ENCODE results near the gene ABHD14A. TPM values are rescaled to one million over a fixed set of nuclear protein-coding genes. Genes with fewer than 3 reads are reported as not detected.

ABHD14A gene
- total RNA-seq, 4 donors from 2014 or later, result 10.0 to 22.3 (median 15.8) TPM

- Histone ChIP-seq H3K9me3 (no peaks in the 10 kb centered on the region), H3K4me3 (no peak overlapping the region), H3K36me3 (peaks cover 15 to 33% (median 22%) of the 10 kb centered on the region in 4 donors), H3K27me3 (no peaks in the 10 kb centered on the region), H3K4me1 (no peaks in the 10 kb centered on the region), H3K27ac (replicated peaks in 1 of 4) (no peak overlapping the region)
- TF ChIP-seq POLR2A (IDR thresholded peaks at IDR 0.05; ENCODE audit: low read depth) (no peak), POLR2AphosphoS5 (IDR thresholded peaks at IDR 0.05) (no peak), CTCF (IDR thresholded peaks at IDR 0.05) (no peak), EP300 (IDR thresholded peaks at IDR 0.05) (no peak)
- intact Hi-C loops (cut with DNase I), result no loop called here
- no peak for DNase-seq (ENCODE audit: extremely low spot score)
- WGBS, result 81% methylated on average over 5 of the region's 5 CpGs
These were observed 45.4 kb upstream of the ABHD14A start for GRCh38 chr3:51929420-51930003.

- TF ChIP-seq POLR2AphosphoS5 (IDR thresholded peaks at IDR 0.05), result no peak
- TF ChIP-seq POLR2A (IDR thresholded peaks at IDR 0.05; ENCODE audit: low read depth), result no peak
- no peak for TF ChIP-seq EP300 (IDR thresholded peaks at IDR 0.05)
- TF ChIP-seq CTCF (IDR thresholded peaks at IDR 0.05), result no peak
- H3K4me3 ChIP-seq, result no peak overlapping the region
- no peaks in the 10 kb centered on the region for H3K27me3 ChIP-seq
- DNase-seq (ENCODE audit: extremely low spot score), result no peak
- intact Hi-C loops (cut with DNase I), result no loop called here
- no peaks in the 10 kb centered on the region for H3K9me3 ChIP-seq
- H3K4me1 ChIP-seq, result no peaks in the 10 kb centered on the region
- peaks cover 24 to 42% (median 32%) of the 10 kb centered on the region in 4 donors for H3K36me3 ChIP-seq
- no CpG with 5 or more reads among the region's 1 CpG for WGBS
- no peak overlapping the region for H3K27ac ChIP-seq (replicated peaks in 1 of 4)
These were observed 44.4 kb upstream of the ABHD14A start for GRCh38 chr3:51930439-51930838.

- no peak overlapping the region for H3K27ac ChIP-seq (replicated peaks in 1 of 4)
- intact Hi-C loops (cut with DNase I), result no loop called here
- 91% methylated on average over 6 of the region's 6 CpGs for WGBS
- H3K36me3 ChIP-seq, result peaks cover 37 to 55% (median 45%) of the 10 kb centered on the region in 4 donors
- no peaks in the 10 kb centered on the region for H3K9me3 ChIP-seq
- no peak overlapping the region for H3K4me3 ChIP-seq
- TF ChIP-seq EP300 (IDR thresholded peaks at IDR 0.05) (no peak), POLR2A (IDR thresholded peaks at IDR 0.05; ENCODE audit: low read depth) (no peak), POLR2AphosphoS5 (IDR thresholded peaks at IDR 0.05) (no peak), CTCF (IDR thresholded peaks at IDR 0.05) (no peak)
- no peaks in the 10 kb centered on the region for H3K27me3 ChIP-seq
- DNase-seq (ENCODE audit: extremely low spot score), result no peak
- no peaks in the 10 kb centered on the region for H3K4me1 ChIP-seq
These were observed 43.1 kb upstream of the ABHD14A start for GRCh38 chr3:51931756-51932155.

- TF ChIP-seq CTCF (IDR thresholded peaks at IDR 0.05), result no peak
- TF ChIP-seq POLR2AphosphoS5 (IDR thresholded peaks at IDR 0.05), result no peak
- TF ChIP-seq EP300 (IDR thresholded peaks at IDR 0.05), result no peak
- no peak for TF ChIP-seq POLR2A (IDR thresholded peaks at IDR 0.05; ENCODE audit: low read depth)
These were observed 42.1 kb upstream of the ABHD14A start for GRCh38 chr3:51932471-51933370.

More at GRCh38 chr3:51932471-51933370, 42.1 kb upstream of the ABHD14A start:
- peaks cover 47 to 65% (median 55%) of the 10 kb centered on the region in 4 donors for H3K36me3 ChIP-seq
- H3K4me3 ChIP-seq, result no peak overlapping the region
- no peaks in the 10 kb centered on the region for H3K9me3 ChIP-seq
- H3K27me3 ChIP-seq, result no peaks in the 10 kb centered on the region
- DNase-seq (ENCODE audit: extremely low spot score), result no peak
- 91% methylated on average over 13 of the region's 15 CpGs for WGBS
- H3K4me1 ChIP-seq, result no peaks in the 10 kb centered on the region
- intact Hi-C loops (cut with DNase I), result no loop called here
- no peak overlapping the region for H3K27ac ChIP-seq (replicated peaks in 1 of 4)

Measured in esophagus muscularis mucosa (tissue), 4 donors.